ENCODE data around the gene NFIA. TPM values are rescaled to one million over a fixed set of nuclear protein-coding genes. Genes with fewer than 3 reads are reported as not detected.

Gene NFIA
- polyA plus RNA-seq, 1 donor (not counting 4 experiments of a cell fraction or from before 2014, with no cell fraction given): 14.7 TPM

DNA sequence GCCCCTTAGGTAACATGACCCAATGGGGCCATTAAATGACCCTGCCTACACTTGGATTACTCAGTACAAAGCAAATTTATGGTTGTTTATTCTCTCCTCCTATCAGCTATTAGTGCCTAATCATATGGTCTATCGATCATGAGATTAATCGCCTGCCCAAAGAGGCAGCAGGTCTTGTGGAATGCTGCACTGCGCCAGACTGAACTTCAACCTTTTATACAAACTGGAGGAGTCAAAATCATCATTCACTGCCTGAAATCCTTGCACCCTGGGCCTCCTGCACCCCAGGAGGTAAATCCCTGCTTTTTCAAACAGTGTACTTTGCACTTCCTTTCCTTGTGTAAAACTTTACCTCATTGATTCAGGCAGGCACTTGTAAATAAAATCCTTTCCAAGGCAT is 69.7 kb downstream of the NFIA start:
- no peak overlapping the region for H3K4me2 ChIP-seq (ENCODE audit: control insufficient read depth, extremely low read depth, insufficient read depth, low read depth, low read length)
- no peak overlapping the region for H3K4me3 ChIP-seq (ENCODE audit: control insufficient read depth in 2 of 3, extremely low read depth in 1 of 3, insufficient read depth in 2 of 3, low read depth in 1 of 3, low read length in 3 of 3)
- no peak overlapping the region for H2AFZ ChIP-seq (ENCODE audit: control insufficient read depth, low read length)
- FAIRE-seq (no peak), DNase-seq (ENCODE audit: low read depth, low spot score) (no peak)
- H3K4me1 ChIP-seq (ENCODE audit: control insufficient read depth, extremely low read depth, insufficient read depth, low read length): peaks cover 19% of the 10 kb centered on the region
- dilution Hi-C loops (cut with MboI; ENCODE audit: extremely low pct_ligation_motif_present, low sequenced_read_pairs): no loop called here
- TF ChIP-seq EZH2 (IDR thresholded peaks at IDR 0.05; ENCODE audit: low read length): no peak
- TF ChIP-seq, protein P1, sequence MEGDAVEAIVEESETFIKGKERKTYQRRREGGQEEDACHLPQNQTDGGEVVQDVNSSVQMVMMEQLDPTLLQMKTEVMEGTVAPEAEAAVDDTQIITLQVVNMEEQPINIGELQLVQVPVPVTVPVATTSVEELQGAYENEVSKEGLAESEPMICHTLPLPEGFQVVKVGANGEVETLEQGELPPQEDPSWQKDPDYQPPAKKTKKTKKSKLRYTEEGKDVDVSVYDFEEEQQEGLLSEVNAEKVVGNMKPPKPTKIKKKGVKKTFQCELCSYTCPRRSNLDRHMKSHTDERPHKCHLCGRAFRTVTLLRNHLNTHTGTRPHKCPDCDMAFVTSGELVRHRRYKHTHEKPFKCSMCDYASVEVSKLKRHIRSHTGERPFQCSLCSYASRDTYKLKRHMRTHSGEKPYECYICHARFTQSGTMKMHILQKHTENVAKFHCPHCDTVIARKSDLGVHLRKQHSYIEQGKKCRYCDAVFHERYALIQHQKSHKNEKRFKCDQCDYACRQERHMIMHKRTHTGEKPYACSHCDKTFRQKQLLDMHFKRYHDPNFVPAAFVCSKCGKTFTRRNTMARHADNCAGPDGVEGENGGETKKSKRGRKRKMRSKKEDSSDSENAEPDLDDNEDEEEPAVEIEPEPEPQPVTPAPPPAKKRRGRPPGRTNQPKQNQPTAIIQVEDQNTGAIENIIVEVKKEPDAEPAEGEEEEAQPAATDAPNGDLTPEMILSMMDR (optimal IDR thresholded peaks at IDR 0.05 in 1 of 3, IDR thresholded peaks at IDR 0.05 in 1 of 3, conservative IDR thresholded peaks at IDR 0.05 in 1 of 3; ENCODE audit: extremely low read depth in 1 of 3, insufficient read depth in 2 of 3, low read length in 3 of 3): no peak
- no peak overlapping the region for H3K9ac ChIP-seq (ENCODE audit: control insufficient read depth, extremely low read depth, insufficient read depth, low read length)
- no peaks in the 10 kb centered on the region for H3K36me3 ChIP-seq (ENCODE audit: control insufficient read depth in 2 of 2, extremely low read depth in 1 of 2, insufficient read depth in 2 of 2, low read length in 2 of 2)
- H3K27me3 ChIP-seq (ENCODE audit: control insufficient read depth, extremely low read depth, insufficient read depth, low read length): no peaks in the 10 kb centered on the region
- H4K20me1 ChIP-seq (ENCODE audit: control insufficient read depth, extremely low read depth, insufficient read depth, low read length): no peaks in the 10 kb centered on the region
- H3K79me2 ChIP-seq (ENCODE audit: control insufficient read depth, insufficient read depth, low read length): peaks cover 10% of the 10 kb centered on the region
- H3K9me1 ChIP-seq (ENCODE audit: control insufficient read depth, extremely low read depth, insufficient read depth, low read length): no peaks in the 10 kb centered on the region
- no peak overlapping the region for H3K27ac ChIP-seq (ENCODE audit: control insufficient read depth, insufficient read depth, low read length)
- no peaks in the 10 kb centered on the region for H3K9me3 ChIP-seq (ENCODE audit: control insufficient read depth, low read depth, low read length)

DNA sequence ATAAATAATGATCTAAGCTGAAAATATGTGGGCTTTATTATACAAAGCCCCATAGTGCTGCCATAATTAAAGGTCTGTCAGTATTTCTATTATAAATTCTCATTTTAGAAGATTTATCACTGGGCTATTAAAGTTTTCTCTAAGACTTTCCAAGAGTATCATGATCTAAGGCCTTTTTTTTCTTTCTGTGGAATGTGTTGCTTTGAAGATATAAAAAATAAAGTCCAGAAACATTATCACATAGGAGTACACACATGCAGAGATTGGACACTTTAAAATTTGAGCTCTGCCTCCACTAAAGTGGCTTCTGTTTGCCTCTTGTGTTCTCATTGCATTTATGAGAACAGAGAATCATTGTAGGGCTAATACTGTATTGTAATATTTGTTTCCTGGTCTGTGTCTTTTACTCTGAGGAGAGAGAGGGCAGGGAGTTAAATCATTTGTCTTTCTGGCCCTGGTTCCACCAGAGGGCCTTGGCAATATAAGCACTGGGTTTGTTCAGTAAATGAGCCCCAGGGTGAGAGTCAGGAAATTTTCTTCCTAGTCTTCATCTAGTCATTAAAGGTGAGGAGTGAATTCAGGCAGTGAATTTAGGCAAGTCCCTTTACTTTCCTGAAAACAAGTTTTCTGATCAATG is 70.2 kb downstream of the NFIA start:
- DNase-seq (ENCODE audit: low read depth, low spot score) (no peak), FAIRE-seq (no peak)
- H3K4me1 ChIP-seq (ENCODE audit: control insufficient read depth, extremely low read depth, insufficient read depth, low read length): peaks cover 24% of the 10 kb centered on the region
- H3K27ac ChIP-seq (ENCODE audit: control insufficient read depth, insufficient read depth, low read length): no peak overlapping the region
- no peaks in the 10 kb centered on the region for H3K36me3 ChIP-seq (ENCODE audit: control insufficient read depth in 2 of 2, extremely low read depth in 1 of 2, insufficient read depth in 2 of 2, low read length in 2 of 2)
- no peak overlapping the region for H3K4me3 ChIP-seq (ENCODE audit: control insufficient read depth in 2 of 3, extremely low read depth in 1 of 3, insufficient read depth in 2 of 3, low read depth in 1 of 3, low read length in 3 of 3)
- no peak overlapping the region for H2AFZ ChIP-seq (ENCODE audit: control insufficient read depth, low read length)
- no peaks in the 10 kb centered on the region for H3K9me3 ChIP-seq (ENCODE audit: control insufficient read depth, low read depth, low read length)
- dilution Hi-C loops (cut with MboI; ENCODE audit: extremely low pct_ligation_motif_present, low sequenced_read_pairs): no loop called here
- no peaks in the 10 kb centered on the region for H4K20me1 ChIP-seq (ENCODE audit: control insufficient read depth, extremely low read depth, insufficient read depth, low read length)
- no peaks in the 10 kb centered on the region for H3K27me3 ChIP-seq (ENCODE audit: control insufficient read depth, extremely low read depth, insufficient read depth, low read length)
- H3K9me1 ChIP-seq (ENCODE audit: control insufficient read depth, extremely low read depth, insufficient read depth, low read length): peaks cover 2% of the 10 kb centered on the region
- no peak overlapping the region for H3K9ac ChIP-seq (ENCODE audit: control insufficient read depth, extremely low read depth, insufficient read depth, low read length)
- no peak for TF ChIP-seq EZH2 (IDR thresholded peaks at IDR 0.05; ENCODE audit: low read length)
- TF ChIP-seq, protein P1 (optimal IDR thresholded peaks at IDR 0.05 in 1 of 3, IDR thresholded peaks at IDR 0.05 in 1 of 3, conservative IDR thresholded peaks at IDR 0.05 in 1 of 3; ENCODE audit: extremely low read depth in 1 of 3, insufficient read depth in 2 of 3, low read length in 3 of 3): no peak
- peaks cover 10% of the 10 kb centered on the region for H3K79me2 ChIP-seq (ENCODE audit: control insufficient read depth, insufficient read depth, low read length)
- H3K4me2 ChIP-seq (ENCODE audit: control insufficient read depth, extremely low read depth, insufficient read depth, low read depth, low read length): no peak overlapping the region
